AG04450 (cell line): ENCODE measurements around the gene HTR3B. TPM values are rescaled to one million over a fixed set of nuclear protein-coding genes. Genes with fewer than 3 reads are reported as not detected.

Source experiments
- CTCF ChIA-PET: fragments of 300-600, 350-600 bp; formaldehyde crosslinking; extraction: SDS; loops from one replicate; lab custom pipeline; 2022; ENCODE audit warnings: antibody characterized with exemption, inconsistent platforms; lab: Charles Lee
- POLR2A ChIA-PET: fragments of 350-600 bp; formaldehyde crosslinking; extraction: SDS; loops from one replicate; lab custom pipeline; 2021; ENCODE audit warnings: antibody characterized with exemption, inconsistent platforms; lab: Yijun Ruan, JAX
- DNase-seq: peaks from one replicate; pipeline ENCODE4 v3.0.0-alpha.2; 2011; ENCODE audit warnings: low read depth, low spot score
- H3K27ac ChIP-seq: one replicate; pipeline ENCODE4 v1.5.1; 2012; ENCODE audit warnings: low read depth, low read length, control low read depth
- H3K27me3 ChIP-seq: one replicate; pipeline ENCODE4 v1.6.0; 2012; ENCODE audit warnings: low read length; ENCODE audit not compliant: control insufficient read depth, insufficient read depth
- H3K4me3 ChIP-seq: 2 replicates; pipeline ENCODE4 v1.5.1; 2011; ENCODE audit warnings: mild to moderate bottlenecking, low read depth, low read length, control low read depth
- H3K9me3 ChIP-seq: 2 replicates; pipeline ENCODE4 v1.5.1; 2012; ENCODE audit warnings: low read length; ENCODE audit not compliant: control insufficient read depth, insufficient read depth
- polyA plus RNA-seq: library from polyadenylated mRNA; depleted of rRNA; stranded (reverse); fragments of >200 nt; gene quantifications from 2 replicates; pipeline ENCODE4 v1.2.3, GENCODE V29; 2011
- TF ChIP-seq, protein P1 (sequence below): IDR thresholded peaks from 2 replicates; pipeline ENCODE4 v1.5.1; 2011; ENCODE audit warnings: low read depth, low read length, control low read depth, inconsistent platforms

The HTR3B gene
- polyA plus RNA-seq, 1 experiment: not detected

- POLR2A ChIA-PET: no interaction called here
- Histone ChIP-seq H3K27ac (no peak overlapping the region), H3K27me3 (no peaks in the 10 kb centered on the region), H3K9me3 (no peaks in the 10 kb centered on the region), H3K4me3 (no peak overlapping the region)
- TF ChIP-seq, protein P1, sequence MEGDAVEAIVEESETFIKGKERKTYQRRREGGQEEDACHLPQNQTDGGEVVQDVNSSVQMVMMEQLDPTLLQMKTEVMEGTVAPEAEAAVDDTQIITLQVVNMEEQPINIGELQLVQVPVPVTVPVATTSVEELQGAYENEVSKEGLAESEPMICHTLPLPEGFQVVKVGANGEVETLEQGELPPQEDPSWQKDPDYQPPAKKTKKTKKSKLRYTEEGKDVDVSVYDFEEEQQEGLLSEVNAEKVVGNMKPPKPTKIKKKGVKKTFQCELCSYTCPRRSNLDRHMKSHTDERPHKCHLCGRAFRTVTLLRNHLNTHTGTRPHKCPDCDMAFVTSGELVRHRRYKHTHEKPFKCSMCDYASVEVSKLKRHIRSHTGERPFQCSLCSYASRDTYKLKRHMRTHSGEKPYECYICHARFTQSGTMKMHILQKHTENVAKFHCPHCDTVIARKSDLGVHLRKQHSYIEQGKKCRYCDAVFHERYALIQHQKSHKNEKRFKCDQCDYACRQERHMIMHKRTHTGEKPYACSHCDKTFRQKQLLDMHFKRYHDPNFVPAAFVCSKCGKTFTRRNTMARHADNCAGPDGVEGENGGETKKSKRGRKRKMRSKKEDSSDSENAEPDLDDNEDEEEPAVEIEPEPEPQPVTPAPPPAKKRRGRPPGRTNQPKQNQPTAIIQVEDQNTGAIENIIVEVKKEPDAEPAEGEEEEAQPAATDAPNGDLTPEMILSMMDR: no peak
- CTCF ChIA-PET: interaction anchor here (1.2 to 3.3 kb wide), 2 partner anchors 14 to 380 kb away, joined by 3 to 16 read pairs; no protein-coding TSS in a partner anchor
- no peak for DNase-seq
Measured at GRCh38 chr11:113881856-113882255, 22.7 kb upstream of the HTR3B start.

GRCh38 chr11:113884361-113884836 is 20.2 kb upstream of the HTR3B start:
- DNase-seq: no peak
- H3K4me3 ChIP-seq: no peak overlapping the region
- no peak overlapping the region for H3K27ac ChIP-seq
- POLR2A ChIA-PET: interaction anchor here (0.5 kb wide), 1 partner anchor 199 kb away, joined by 5 read pairs; no protein-coding TSS in a partner anchor
- H3K27me3 ChIP-seq: no peaks in the 10 kb centered on the region
- TF ChIP-seq, protein P1: no peak
- CTCF ChIA-PET: interaction anchor here (1.2 to 3.3 kb wide), 2 partner anchors 12 to 377 kb away, joined by 4 to 16 read pairs; no protein-coding TSS in a partner anchor
- no peaks in the 10 kb centered on the region for H3K9me3 ChIP-seq

DNA sequence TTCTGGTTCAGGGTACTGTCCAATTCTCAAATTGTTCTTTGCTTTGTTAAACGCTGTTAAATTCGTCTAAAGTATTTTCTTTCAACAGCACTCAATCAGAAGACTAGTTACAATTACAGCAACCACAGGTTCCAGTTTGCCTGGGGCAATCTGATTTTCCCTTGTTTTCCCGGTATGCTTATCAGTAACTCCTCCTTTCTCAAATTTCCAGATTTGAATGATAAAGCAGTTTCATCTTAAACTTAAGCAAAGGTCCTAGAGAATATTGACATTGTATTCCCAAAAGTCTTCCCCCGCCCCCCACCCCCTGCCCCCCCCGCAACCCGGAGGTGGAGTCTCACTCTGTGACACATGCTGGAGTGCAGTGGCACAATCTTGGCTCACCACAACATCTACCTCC is 18.7 kb upstream of the HTR3B start:
- ChIA-PET POLR2A (no interaction called here), CTCF (interaction anchor here (0.6 kb wide), 1 partner anchor 299 kb away, joined by 4 read pairs; no protein-coding TSS in a partner anchor)
- Histone ChIP-seq H3K27ac (no peak overlapping the region), H3K4me3 (no peak overlapping the region), H3K27me3 (no peaks in the 10 kb centered on the region), H3K9me3 (no peaks in the 10 kb centered on the region)
- TF ChIP-seq, protein P1: no peak
- DNase-seq: no peak

GRCh38 chr11:113888848-113889247 is 15.7 kb upstream of the HTR3B start:
- no peak overlapping the region for H3K27ac ChIP-seq
- ChIA-PET CTCF (interaction anchor here (0.6 to 2.5 kb wide), 2 partner anchors 9 to 373 kb away, joined by 3 to 11 read pairs; no protein-coding TSS in a partner anchor), POLR2A (no interaction called here)

More at GRCh38 chr11:113888848-113889247, 15.7 kb upstream of the HTR3B start:
- TF ChIP-seq, protein P1: no peak
- no peak for DNase-seq
- H3K27me3 ChIP-seq: no peaks in the 10 kb centered on the region
- H3K9me3 ChIP-seq: no peaks in the 10 kb centered on the region
- H3K4me3 ChIP-seq: no peak overlapping the region
